ENCODE results near the gene RAVER1. TPM values are rescaled to one million over a fixed set of nuclear protein-coding genes. Genes with fewer than 3 reads are reported as not detected.
A peak's percentile ranks its signal among the peaks of the same experiment; 100 is the strongest.

RAVER1 gene
- total RNA-seq, 1 donor from 2014 or later: 25.5 TPM

GRCh38 chr19:10316229-10317044, 16.9 kb downstream of the RAVER1 start:
- intact Hi-C loops (cut with DNase I): no loop called here
- DNase-seq (ENCODE audit: extremely low spot score in 2 of 2): no peak
- TF ChIP-seq CTCF (IDR thresholded peaks at IDR 0.05) (no peak), POLR2A (IDR thresholded peaks at IDR 0.05) (no peak), POLR2AphosphoS5 (IDR thresholded peaks at IDR 0.05; ENCODE audit: insufficient read depth in 1 of 2, low read depth in 1 of 2) (no peak)
- Histone ChIP-seq H3K9me3 (no peaks in the 10 kb centered on the region), H3K36me3 (peaks cover 0 to 36% of the 10 kb centered on the region in 2 donors), H3K4me3 (peak overlapping the region; percentile 76 to 81), H3K4me1 (peaks cover 16% of the 10 kb centered on the region), H3K27ac (peak overlapping the region; percentile 72), H3K27me3 (no peaks in the 10 kb centered on the region)

GRCh38 chr19:10315335-10316214, 17.8 kb downstream of the RAVER1 start, which contains the start of gene FDX2:
TSS of gene FDX2 (minus strand) at chr19:10316015. CDS start at chr19:10315996, 19 bp downstream.
- no peaks in the 10 kb centered on the region for H3K9me3 ChIP-seq
- no peaks in the 10 kb centered on the region for H3K27me3 ChIP-seq
- intact Hi-C loops (cut with DNase I): no loop called here
- peaks cover 0 to 27% of the 10 kb centered on the region in 2 donors for H3K36me3 ChIP-seq
- peaks cover 16% of the 10 kb centered on the region for H3K4me1 ChIP-seq
- TF ChIP-seq POLR2AphosphoS5 (IDR thresholded peaks at IDR 0.05; ENCODE audit: insufficient read depth in 1 of 2, low read depth in 1 of 2) (peak; percentile 45 to 87), CTCF (IDR thresholded peaks at IDR 0.05) (no peak)
- peak within 1 kb of the TSS; percentile 72 for H3K27ac ChIP-seq
- peak within 1 kb of the TSS; percentile 76 to 81 for H3K4me3 ChIP-seq
- DNase-seq (ENCODE audit: extremely low spot score in 2 of 2): no peak

GRCh38 chr19:10309423-10309822, 23.9 kb downstream of the RAVER1 start, which contains the start of gene ZGLP1:
TSS of gene ZGLP1 (minus strand) at chr19:10309815.
- intact Hi-C loops (cut with DNase I): no loop called here
- Histone ChIP-seq H3K9me3 (no peaks in the 10 kb centered on the region), H3K36me3 (no peaks in the 10 kb centered on the region), H3K4me3 (no peak within 1 kb of the TSS), H3K27ac (no peak within 1 kb of the TSS), H3K4me1 (no peaks in the 10 kb centered on the region), H3K27me3 (no peaks in the 10 kb centered on the region)
- TF ChIP-seq POLR2AphosphoS5 (IDR thresholded peaks at IDR 0.05; ENCODE audit: insufficient read depth in 1 of 2, low read depth in 1 of 2): no peak
- TF ChIP-seq CTCF (IDR thresholded peaks at IDR 0.05): no peak
- TF ChIP-seq POLR2A (IDR thresholded peaks at IDR 0.05): no peak
- DNase-seq (ENCODE audit: extremely low spot score in 2 of 2): no peak

- Histone ChIP-seq H3K27ac (no peak overlapping the region), H3K9me3 (no peaks in the 10 kb centered on the region), H3K4me1 (no peaks in the 10 kb centered on the region), H3K27me3 (no peaks in the 10 kb centered on the region), H3K4me3 (no peak overlapping the region), H3K36me3 (no peaks in the 10 kb centered on the region)
- TF ChIP-seq CTCF (IDR thresholded peaks at IDR 0.05): no peak
- TF ChIP-seq POLR2A (IDR thresholded peaks at IDR 0.05): no peak
- no peak for TF ChIP-seq POLR2AphosphoS5 (IDR thresholded peaks at IDR 0.05; ENCODE audit: insufficient read depth in 1 of 2, low read depth in 1 of 2)
- no peak for DNase-seq (ENCODE audit: extremely low spot score in 2 of 2)
- intact Hi-C loops (cut with DNase I): no loop called here
These were observed 27.0 kb downstream of the RAVER1 start for GRCh38 chr19:10306327-10306726.

All from vagina (tissue), 2 donors.